SK-N-MC (cell line): ENCODE measurements around the gene ITGA8.

Experiments used
- EZH2 ChIP-seq: fragments of 200-600 bp; sonication (generic); IDR thresholded peaks from one replicate; pipeline ENCODE4 v1.6.1; 2017; ENCODE audit warnings: antibody characterized with exemption
- POLR2AphosphoS5 ChIP-seq: IDR thresholded peaks from 2 replicates; pipeline ENCODE4 v1.6.1; 2012; ENCODE audit warnings: mild to moderate bottlenecking, low read depth, low read length, borderline replicate concordance

GRCh38 chr10:15472431-15473395 is 247.0 kb downstream of the ITGA8 start:
- no peak for TF ChIP-seq POLR2AphosphoS5
- TF ChIP-seq EZH2, result no peak
